Trophoblast cell (in vitro differentiated cells and primary cell): Measurements from ENCODE around the gene TMPRSS5.

Experiments used
- DNase-seq, 2 donors: peaks; one replicate each; pipeline ENCODE4 v3.0.0-alpha.2; 2016
- H2AFZ ChIP-seq: 2 replicates; pipeline ENCODE4 v1.6.1; 2013; ENCODE audit warnings: low read length, moderate library complexity, mild to moderate bottlenecking; ENCODE audit not compliant: insufficient read depth, poor library complexity
- H2AK5ac ChIP-seq: 2 replicates; pipeline ENCODE4 v1.6.1; 2013; ENCODE audit warnings: mild to moderate bottlenecking, low read length
- H2BK120ac ChIP-seq: 2 replicates; pipeline ENCODE4 v1.6.1; 2013; ENCODE audit warnings: low read length, mild to moderate bottlenecking, moderate library complexity; ENCODE audit not compliant: insufficient read depth, poor library complexity
- H2BK12ac ChIP-seq: 2 replicates; pipeline ENCODE4 v1.6.1; 2013; ENCODE audit warnings: mild to moderate bottlenecking, low read length, moderate library complexity
- H2BK5ac ChIP-seq: 2 replicates; pipeline ENCODE4 v1.6.1; 2013; ENCODE audit warnings: low read length, low read depth, moderate library complexity, mild to moderate bottlenecking; ENCODE audit not compliant: poor library complexity
- H3K14ac ChIP-seq: 2 replicates; pipeline ENCODE4 v1.6.1; 2013; ENCODE audit warnings: mild to moderate bottlenecking, low read length
- H3K18ac ChIP-seq: 2 replicates; pipeline ENCODE4 v1.6.1; 2013; ENCODE audit warnings: mild to moderate bottlenecking, low read length
- H3K23ac ChIP-seq: 2 replicates; pipeline ENCODE4 v1.6.1; 2013; ENCODE audit warnings: low read length
- H3K27ac ChIP-seq: 2 replicates; pipeline ENCODE4 v1.5.1; 2013; ENCODE audit warnings: low read depth, mild to moderate bottlenecking, inconsistent platforms, low read length, moderate library complexity
- H3K27me3 ChIP-seq: 2 replicates; pipeline ENCODE4 v1.6.1; 2013; ENCODE audit warnings: inconsistent platforms, mild to moderate bottlenecking, low read length, moderate library complexity; ENCODE audit not compliant: insufficient read depth
- H3K36me3 ChIP-seq, 2 experiments: 1 replicate in 1 of 2; 2 replicates in 1 of 2; pipeline ENCODE4 v1.6.1; 2013; ENCODE audit warnings: low read length in 2 of 2, mild to moderate bottlenecking in 2 of 2, moderate library complexity in 1 of 2; ENCODE audit not compliant: insufficient read depth in 2 of 2, control insufficient read depth in 1 of 2
- H3K4ac ChIP-seq: 2 replicates; pipeline ENCODE4 v1.6.1; 2013; ENCODE audit warnings: low read depth, mild to moderate bottlenecking, low read length, moderate library complexity
- H3K4me1 ChIP-seq, 2 experiments: 1 replicate in 1 of 2; 2 replicates in 1 of 2; pipeline ENCODE4 v1.6.1; 2013; ENCODE audit warnings: low read length in 2 of 2, mild to moderate bottlenecking in 2 of 2, moderate library complexity in 1 of 2; ENCODE audit not compliant: insufficient read depth in 2 of 2, control insufficient read depth in 1 of 2
- H3K4me2 ChIP-seq: 2 replicates; pipeline ENCODE4 v1.6.1; 2013; ENCODE audit warnings: inconsistent platforms, mild to moderate bottlenecking, low read length, moderate library complexity
- H3K4me3 ChIP-seq: 2 replicates; pipeline ENCODE4 v1.5.1; 2013; ENCODE audit warnings: mild to moderate bottlenecking, low read depth, low read length, inconsistent platforms
- H3K79me1 ChIP-seq: one replicate; pipeline ENCODE4 v1.6.1; 2013; ENCODE audit warnings: low read length
- H3K79me2 ChIP-seq: 2 replicates; pipeline ENCODE4 v1.6.1; 2013; ENCODE audit warnings: low read length, mild to moderate bottlenecking; ENCODE audit not compliant: control insufficient read depth, insufficient read depth, poor library complexity
- H3K9ac ChIP-seq: 2 replicates; pipeline ENCODE4 v1.6.1; 2013; ENCODE audit warnings: mild to moderate bottlenecking, low read length
- H3K9me3 ChIP-seq: 2 replicates; pipeline ENCODE4 v1.6.1; 2013; ENCODE audit warnings: low read depth, mild to moderate bottlenecking, control low read depth, inconsistent platforms, low read length; ENCODE audit not compliant: insufficient read depth
- H4K12ac ChIP-seq: 2 replicates; pipeline ENCODE4 v1.6.1; 2013; ENCODE audit warnings: low read depth, mild to moderate bottlenecking, low read length, moderate library complexity
- H4K8ac ChIP-seq: 2 replicates; pipeline ENCODE4 v1.6.1; 2013; ENCODE audit warnings: low read depth, mild to moderate bottlenecking, low read length, moderate library complexity
- H4K91ac ChIP-seq: one replicate; pipeline ENCODE4 v1.6.1; 2013; ENCODE audit warnings: low read depth, mild to moderate bottlenecking, low read length, moderate library complexity
- WGBS: extraction: QIAGEN DNeasy Blood & Tissue Kit; methylation state at CpG from one replicate; pipeline ENCODE4 v1.1.7; 2013; ENCODE audit warnings: missing lambda C conversion rate; ENCODE audit not compliant: insufficient read length, insufficient coverage; ENCODE audit errors: extremely low coverage; 5-methylcytosine and 5-hydroxymethylcytosine counted together

TMPRSS5 gene

GRCh38 chr11:113698515-113698914 is 7.6 kb downstream of the TMPRSS5 start:
- DNase-seq, result no peak

GRCh38 chr11:113697756-113698407 is 8.2 kb downstream of the TMPRSS5 start:
- H3K9ac ChIP-seq, result no peak overlapping the region
- DNase-seq, result no peak
- H3K4ac ChIP-seq, result no peak overlapping the region
- H2BK120ac ChIP-seq, result no peak overlapping the region
- H3K18ac ChIP-seq, result no peak overlapping the region
- H3K36me3 ChIP-seq, result no peaks in the 10 kb centered on the region
- no peak overlapping the region for H2AFZ ChIP-seq
- no peak overlapping the region for H3K23ac ChIP-seq
- WGBS, result no CpG with 5 or more reads among the region's 7 CpGs
- no peak overlapping the region for H3K27ac ChIP-seq
- H3K14ac ChIP-seq, result no peak overlapping the region
- H3K4me3 ChIP-seq, result no peak overlapping the region
- no peak overlapping the region for H2BK5ac ChIP-seq
- H3K27me3 ChIP-seq, result no peaks in the 10 kb centered on the region
- H3K79me2 ChIP-seq, result no peaks in the 10 kb centered on the region
- no peak overlapping the region for H2AK5ac ChIP-seq
- H4K91ac ChIP-seq, result no peak overlapping the region
- H2BK12ac ChIP-seq, result no peak overlapping the region
- H3K4me1 ChIP-seq, result no peaks in the 10 kb centered on the region
- no peak overlapping the region for H4K12ac ChIP-seq
- H3K4me2 ChIP-seq, result no peak overlapping the region
- H4K8ac ChIP-seq, result no peak overlapping the region
- peaks cover 5% of the 10 kb centered on the region for H3K9me3 ChIP-seq
- H3K79me1 ChIP-seq, result no peaks in the 10 kb centered on the region

More at GRCh38 chr11:113698515-113698914, 7.6 kb downstream of the TMPRSS5 start:
- Histone ChIP-seq H2AK5ac (no peak overlapping the region), H3K27ac (no peak overlapping the region), H4K91ac (no peak overlapping the region), H3K4ac (no peak overlapping the region), H2BK12ac (no peak overlapping the region), H3K9ac (no peak overlapping the region), H3K4me2 (no peak overlapping the region), H3K14ac (no peak overlapping the region), H2BK5ac (no peak overlapping the region), H3K23ac (peak overlapping the region; percentile 11), H3K9me3 (peaks cover 3% of the 10 kb centered on the region), H2AFZ (no peak overlapping the region), H3K36me3 (no peaks in the 10 kb centered on the region), H4K8ac (no peak overlapping the region), H2BK120ac (no peak overlapping the region), H4K12ac (no peak overlapping the region), H3K4me1 (no peaks in the 10 kb centered on the region), H3K79me1 (no peaks in the 10 kb centered on the region), H3K27me3 (no peaks in the 10 kb centered on the region), H3K79me2 (no peaks in the 10 kb centered on the region), H3K4me3 (no peak overlapping the region), H3K18ac (no peak overlapping the region)
- no CpG with 5 or more reads among the region's 3 CpGs for WGBS

GRCh38 chr11:113697111-113697510 is 9.0 kb downstream of the TMPRSS5 start:
- no peak overlapping the region for H3K14ac ChIP-seq
- DNase-seq, result no peak
- no peak overlapping the region for H2BK5ac ChIP-seq
- no peak overlapping the region for H3K4me2 ChIP-seq
- H3K79me2 ChIP-seq, result no peaks in the 10 kb centered on the region
- H4K8ac ChIP-seq, result no peak overlapping the region
- H3K4me1 ChIP-seq, result no peaks in the 10 kb centered on the region
- no peak overlapping the region for H2BK120ac ChIP-seq
- H3K79me1 ChIP-seq, result no peaks in the 10 kb centered on the region
- H3K9ac ChIP-seq, result no peak overlapping the region
- no peak overlapping the region for H2AK5ac ChIP-seq
- no peak overlapping the region for H3K23ac ChIP-seq
- H3K18ac ChIP-seq, result no peak overlapping the region
- no peak overlapping the region for H2AFZ ChIP-seq
- H2BK12ac ChIP-seq, result no peak overlapping the region
- no peak overlapping the region for H3K27ac ChIP-seq
- H4K12ac ChIP-seq, result no peak overlapping the region
- no peaks in the 10 kb centered on the region for H3K36me3 ChIP-seq
- no peak overlapping the region for H4K91ac ChIP-seq
- no peak overlapping the region for H3K4ac ChIP-seq
- peaks cover 5% of the 10 kb centered on the region for H3K9me3 ChIP-seq
- H3K27me3 ChIP-seq, result no peaks in the 10 kb centered on the region
- no CpG with 5 or more reads among the region's 5 CpGs for WGBS
- H3K4me3 ChIP-seq, result no peak overlapping the region

- no peaks in the 10 kb centered on the region for H3K79me2 ChIP-seq
- H4K12ac ChIP-seq, result no peak overlapping the region
- no peak overlapping the region for H2AFZ ChIP-seq
- no peak overlapping the region for H3K27ac ChIP-seq
- H3K4ac ChIP-seq, result no peak overlapping the region
- no peak overlapping the region for H3K14ac ChIP-seq
- no peak overlapping the region for H2AK5ac ChIP-seq
- H3K4me1 ChIP-seq, result peaks cover 6 to 8% of the 10 kb centered on the region in 2 experiments
- no peak overlapping the region for H2BK12ac ChIP-seq
- H2BK120ac ChIP-seq, result no peak overlapping the region
- WGBS, result no CpG with 5 or more reads among the region's 4 CpGs
- no peaks in the 10 kb centered on the region for H3K79me1 ChIP-seq
- H3K27me3 ChIP-seq, result no peaks in the 10 kb centered on the region
- no peak overlapping the region for H3K4me2 ChIP-seq
- H4K91ac ChIP-seq, result no peak overlapping the region
- H3K4me3 ChIP-seq, result no peak overlapping the region
- no peak overlapping the region for H3K23ac ChIP-seq
- peaks cover 5% of the 10 kb centered on the region for H3K9me3 ChIP-seq
- H2BK5ac ChIP-seq, result no peak overlapping the region
- no peak overlapping the region for H3K18ac ChIP-seq
- H3K36me3 ChIP-seq, result no peaks in the 10 kb centered on the region
- H4K8ac ChIP-seq, result no peak overlapping the region
- no peak for DNase-seq
- no peak overlapping the region for H3K9ac ChIP-seq
Observed at GRCh38 chr11:113695207-113695606, 10.9 kb downstream of the TMPRSS5 start.
